ENCODE measurements around the gene SPRED3.

SPRED3 gene

DNA sequence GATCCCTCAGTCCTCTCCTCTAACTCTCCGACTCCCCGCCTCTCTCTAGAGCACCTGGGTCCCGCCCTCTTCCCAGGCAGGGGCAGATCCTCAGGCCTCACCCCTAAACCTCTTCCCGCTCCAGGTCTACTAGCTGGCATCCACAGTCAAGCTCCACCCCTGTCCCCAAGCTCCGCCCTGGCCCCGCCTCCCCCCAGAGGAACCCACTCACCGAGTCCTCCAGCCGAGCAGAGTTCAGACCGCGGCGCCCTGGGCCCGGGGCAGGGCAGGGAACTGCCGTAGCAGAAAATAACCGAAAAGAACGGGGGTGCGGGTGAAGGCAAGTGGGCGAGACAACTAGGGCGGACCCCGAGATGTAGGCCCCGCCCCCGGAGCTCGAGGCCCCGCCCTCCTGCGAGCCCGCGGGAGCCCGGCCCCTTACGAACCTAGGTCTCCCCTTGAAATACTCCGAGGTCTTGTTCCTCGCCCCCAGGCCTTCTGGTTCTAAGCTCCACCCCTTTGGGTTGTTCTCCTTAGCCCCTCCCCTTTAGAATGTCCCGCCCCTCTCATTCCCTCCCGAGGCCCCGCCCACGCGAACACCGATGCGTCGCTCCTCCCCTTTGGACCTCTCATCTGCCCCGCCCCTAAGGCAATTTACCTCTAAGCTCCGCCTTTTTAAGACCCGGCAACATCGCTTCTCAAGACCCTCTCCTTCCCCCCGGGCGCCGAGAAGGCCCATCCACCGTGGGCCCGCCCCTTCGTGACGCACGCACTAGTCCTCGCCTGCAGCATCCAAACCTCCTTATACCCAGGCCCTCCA is 748 bp upstream of the SPRED3 start, which contains the start of gene GGN:
GGN (minus strand) TSS at position 485 of the 799 bp plus-strand sequence. CDS start 773 bp downstream, outside the sequence.
- Mint-ChIP-seq H3K4me3 (peak within 1 kb of the TSS; percentile 89 to 94 (median 92)), H3K36me3 (ENCODE audit: low read depth) (peaks cover 17% of the 10 kb centered on the region), H3K27me3 (ENCODE audit: low read depth) (peaks cover 38% of the 10 kb centered on the region), H3K27ac (peak within 1 kb of the TSS; percentile 20 to 71 (median 69)), H3K9me3 (no peaks in the 10 kb centered on the region), H3K4me1 (peaks cover 16% of the 10 kb centered on the region)
- TF ChIP-seq, protein P1, sequence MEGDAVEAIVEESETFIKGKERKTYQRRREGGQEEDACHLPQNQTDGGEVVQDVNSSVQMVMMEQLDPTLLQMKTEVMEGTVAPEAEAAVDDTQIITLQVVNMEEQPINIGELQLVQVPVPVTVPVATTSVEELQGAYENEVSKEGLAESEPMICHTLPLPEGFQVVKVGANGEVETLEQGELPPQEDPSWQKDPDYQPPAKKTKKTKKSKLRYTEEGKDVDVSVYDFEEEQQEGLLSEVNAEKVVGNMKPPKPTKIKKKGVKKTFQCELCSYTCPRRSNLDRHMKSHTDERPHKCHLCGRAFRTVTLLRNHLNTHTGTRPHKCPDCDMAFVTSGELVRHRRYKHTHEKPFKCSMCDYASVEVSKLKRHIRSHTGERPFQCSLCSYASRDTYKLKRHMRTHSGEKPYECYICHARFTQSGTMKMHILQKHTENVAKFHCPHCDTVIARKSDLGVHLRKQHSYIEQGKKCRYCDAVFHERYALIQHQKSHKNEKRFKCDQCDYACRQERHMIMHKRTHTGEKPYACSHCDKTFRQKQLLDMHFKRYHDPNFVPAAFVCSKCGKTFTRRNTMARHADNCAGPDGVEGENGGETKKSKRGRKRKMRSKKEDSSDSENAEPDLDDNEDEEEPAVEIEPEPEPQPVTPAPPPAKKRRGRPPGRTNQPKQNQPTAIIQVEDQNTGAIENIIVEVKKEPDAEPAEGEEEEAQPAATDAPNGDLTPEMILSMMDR (IDR thresholded peaks at IDR 0.05; ENCODE audit: unreplicated experiment in 3 of 3), result no peak

DNA sequence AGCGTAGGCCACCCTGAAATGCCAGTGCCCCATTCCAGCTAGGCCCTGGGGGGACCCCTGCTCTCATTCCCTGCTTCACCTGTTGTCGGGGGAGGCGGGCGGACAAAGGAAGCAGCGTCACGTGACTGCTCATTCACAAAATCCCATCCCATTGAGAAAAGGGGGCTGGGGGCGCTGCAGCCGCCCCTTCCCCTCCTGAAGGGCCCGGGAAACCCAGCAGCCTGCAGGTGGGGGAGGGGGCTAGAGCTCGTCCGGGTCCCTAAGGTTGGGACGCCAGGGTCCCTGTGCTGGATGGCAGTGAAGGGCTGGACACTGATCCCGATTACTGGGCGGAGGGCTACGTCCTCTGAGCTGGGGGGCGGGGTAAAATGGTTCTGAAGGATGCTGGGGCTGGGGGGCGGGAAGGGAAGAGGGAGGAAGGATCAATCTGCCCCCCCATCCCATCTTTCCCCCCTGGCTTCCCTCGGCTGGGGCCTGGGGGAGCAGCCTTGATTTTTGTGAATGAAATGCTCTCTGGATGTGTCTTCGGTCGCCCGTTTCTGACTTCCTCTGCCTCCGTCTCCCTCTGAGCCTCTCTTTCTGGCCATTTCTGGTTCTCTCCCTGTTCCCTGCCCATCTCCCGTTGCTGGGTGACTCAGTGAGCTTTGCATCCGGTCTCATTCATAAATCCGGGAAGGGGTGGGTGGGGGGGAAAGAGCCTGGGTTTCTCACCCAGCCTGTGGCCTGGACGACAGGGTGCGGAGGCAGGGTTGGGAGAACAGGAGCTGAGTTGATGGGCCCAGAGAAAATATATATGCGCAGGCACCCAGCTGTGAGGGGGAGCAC is 816 bp downstream of the SPRED3 start:
- Mint-ChIP-seq H3K4me1 (peaks cover 16% of the 10 kb centered on the region), H3K36me3 (ENCODE audit: low read depth) (peaks cover 14% of the 10 kb centered on the region), H3K4me3 (peak overlapping the region; percentile 80 to 92 (median 85)), H3K27ac (no peak overlapping the region), H3K9me3 (peaks cover 3% of the 10 kb centered on the region), H3K27me3 (ENCODE audit: low read depth) (peaks cover 34% of the 10 kb centered on the region)
- TF ChIP-seq, protein P1 (IDR thresholded peaks at IDR 0.05; ENCODE audit: unreplicated experiment in 3 of 3), result no peak

GRCh38 chr19:38389957-38390924 is 1.7 kb downstream of the SPRED3 start:
- Mint-ChIP-seq H3K27ac (no peak overlapping the region), H3K9me3 (peaks cover 3% of the 10 kb centered on the region), H3K4me1 (peaks cover 16% of the 10 kb centered on the region), H3K27me3 (ENCODE audit: low read depth) (peaks cover 33% of the 10 kb centered on the region), H3K4me3 (peak overlapping the region; percentile 80 to 92 (median 85)), H3K36me3 (ENCODE audit: low read depth) (peaks cover 18% of the 10 kb centered on the region)
- TF ChIP-seq, protein P1 (IDR thresholded peaks at IDR 0.05; ENCODE audit: unreplicated experiment in 3 of 3), result no peak

GRCh38 chr19:38391911-38392464 is 3.5 kb downstream of the SPRED3 start:
- peaks cover 10% of the 10 kb centered on the region for H3K9me3 Mint-ChIP-seq
- peaks cover 26% of the 10 kb centered on the region for H3K36me3 Mint-ChIP-seq (ENCODE audit: low read depth)
- no peak overlapping the region for H3K27ac Mint-ChIP-seq
- peaks cover 37% of the 10 kb centered on the region for H3K27me3 Mint-ChIP-seq (ENCODE audit: low read depth)
- H3K4me3 Mint-ChIP-seq, result no peak overlapping the region
- TF ChIP-seq, protein P1 (IDR thresholded peaks at IDR 0.05; ENCODE audit: unreplicated experiment in 3 of 3), result no peak
- peaks cover 16% of the 10 kb centered on the region for H3K4me1 Mint-ChIP-seq

DNA sequence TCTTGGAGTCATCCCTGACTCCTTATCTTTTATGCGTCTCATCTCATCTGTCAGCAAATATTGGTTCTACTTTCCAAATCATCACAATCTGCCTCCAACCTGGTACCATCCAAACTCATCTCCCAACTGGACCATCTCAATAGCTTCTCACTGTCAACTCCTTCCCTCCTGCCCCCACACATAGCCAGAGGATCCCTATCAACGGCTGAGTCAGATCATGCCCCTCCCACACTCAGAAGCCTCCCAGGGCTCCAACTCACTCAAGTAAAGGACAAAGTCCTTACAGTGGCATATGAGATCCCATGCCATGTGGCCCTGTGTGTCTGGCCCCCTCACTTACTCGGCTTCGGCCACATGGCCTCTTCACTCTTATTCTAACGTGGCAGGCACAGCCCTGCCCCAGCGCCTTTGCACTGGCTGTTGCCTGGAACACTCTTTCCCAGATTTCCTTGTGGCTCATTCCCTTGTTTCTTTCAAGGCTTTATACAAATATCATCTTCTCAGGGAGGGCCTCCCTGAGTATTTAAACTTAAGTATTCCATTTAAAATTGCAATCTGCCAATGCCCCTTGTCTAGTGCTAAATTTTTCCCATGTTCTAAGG is 4.3 kb downstream of the SPRED3 start:
- H3K4me1 Mint-ChIP-seq, result peaks cover 11% of the 10 kb centered on the region
- H3K27ac Mint-ChIP-seq, result no peak overlapping the region
- peaks cover 33% of the 10 kb centered on the region for H3K27me3 Mint-ChIP-seq (ENCODE audit: low read depth)
- peaks cover 27% of the 10 kb centered on the region for H3K36me3 Mint-ChIP-seq (ENCODE audit: low read depth)
- TF ChIP-seq, protein P1 (IDR thresholded peaks at IDR 0.05; ENCODE audit: unreplicated experiment in 3 of 3), result no peak
- peak overlapping the region in 1 of 3 experiments; percentile 41 for H3K4me3 Mint-ChIP-seq
- peaks cover 10% of the 10 kb centered on the region for H3K9me3 Mint-ChIP-seq

All from nephron (organoid).